Ammon's horn (tissue), 1 donor: ENCODE results near the gene CLIC3.

Experiments
- DNase-seq: peaks from one replicate; pipeline ENCODE4 v3.0.0-alpha.2; 2016; ENCODE audit warnings: low spot score

Gene CLIC3

GRCh38 chr9:137000177-137000930 is 4.0 kb upstream of the CLIC3 start:
- no peak for DNase-seq

- no peak for DNase-seq
Measured at GRCh38 chr9:136997830-136998234, 1.5 kb upstream of the CLIC3 start.

GRCh38 chr9:136997371-136997770 is 1.0 kb upstream of the CLIC3 start:
- DNase-seq: no peak

- no peak for DNase-seq
Measured at GRCh38 chr9:136995772-136996311, 526 bp downstream of the CLIC3 start.

GRCh38 chr9:136995362-136995761 is 1.0 kb downstream of the CLIC3 start:
- DNase-seq: no peak

GRCh38 chr9:136994888-136995230 is 1.5 kb downstream of the CLIC3 start:
- no peak for DNase-seq

GRCh38 chr9:136994180-136994887 is 2.0 kb downstream of the CLIC3 start:
- DNase-seq: no peak

- DNase-seq: no peak
Measured at GRCh38 chr9:136992819-136993369, 3.5 kb downstream of the CLIC3 start.

GRCh38 chr9:136991993-136992818 is 4.2 kb downstream of the CLIC3 start, which contains the start of gene PAXX:
Gene PAXX (plus strand): TSS chr9:136992422. CDS start chr9:136992444, 22 bp downstream.
- DNase-seq: peak; percentile 92

GRCh38 chr9:136990242-136990911 is 6.0 kb downstream of the CLIC3 start:
- DNase-seq: no peak

- no peak for DNase-seq
Measured at GRCh38 chr9:136988872-136989271, 7.5 kb downstream of the CLIC3 start.

- DNase-seq: no peak
Measured at GRCh38 chr9:136985853-136986252, 10.5 kb downstream of the CLIC3 start.

- no peak for DNase-seq
Measured at GRCh38 chr9:136985027-136985602, 11.3 kb downstream of the CLIC3 start.

GRCh38 chr9:136984464-136985026 is 11.8 kb downstream of the CLIC3 start:
- no peak for DNase-seq

GRCh38 chr9:136983656-136984314 is 12.6 kb downstream of the CLIC3 start:
- DNase-seq: no peak

GRCh38 chr9:136983167-136983566 is 13.2 kb downstream of the CLIC3 start:
- no peak for DNase-seq

GRCh38 chr9:136982232-136983051 is 13.9 kb downstream of the CLIC3 start, which contains the start of gene LCNL1:
Gene LCNL1 (plus strand): TSS chr9:136982993. CDS start chr9:136983587, 594 bp downstream.
- peak; percentile 75 for DNase-seq

- DNase-seq: peak; percentile 74
Measured at GRCh38 chr9:136981588-136982231, 14.7 kb downstream of the CLIC3 start.
